ENCODE measurements around the gene MLNR. TPM values are rescaled to one million over a fixed set of nuclear protein-coding genes. Genes with fewer than 3 reads are reported as not detected.

MLNR gene
- total and polyA plus RNA-seq, 9 of the 15 experiments (the other 6 are each of a cell fraction or from before 2014, with no cell fraction given): not detected

- no peak overlapping the region for H3K4me3 ChIP-seq
- no peaks in the 10 kb centered on the region for H3K9me1 ChIP-seq (ENCODE audit: control insufficient read depth, insufficient read depth, low read length)
- no peak overlapping the region for H3K27ac ChIP-seq (ENCODE audit: extremely low read depth, low read depth, low read length)
- intact Hi-C loops (cut with micrococcal nuclease): no loop called here
- no peak overlapping the region for H3K9ac ChIP-seq (ENCODE audit: insufficient read depth in 1 of 2, low read depth in 2 of 2, low read length in 2 of 2)
- 34% methylated on average over 6 of the region's 6 CpGs for WGBS (ENCODE audit: insufficient coverage, low coverage, missing lambda C conversion rate)
- no peaks in the 10 kb centered on the region for H3K36me3 ChIP-seq (ENCODE audit: control insufficient read depth, insufficient read depth, low read length)
- FAIRE-seq (no peak), ATAC-seq (no peak), DNase-seq (ENCODE audit: extremely low read depth in 1 of 4, low spot score in 3 of 4) (no peak)
- no peak overlapping the region for H3K4me2 ChIP-seq (ENCODE audit: insufficient read depth, low read length)
- no peak overlapping the region for H2AFZ ChIP-seq (ENCODE audit: low read depth, low read length)
- H3K4me1 ChIP-seq (replicated peaks in 1 of 2; ENCODE audit: control insufficient read depth in 2 of 2, insufficient read depth in 2 of 2, low read length in 2 of 2): peaks cover 3 to 12% of the 10 kb centered on the region in 2 experiments; a peak in 3 of 5 replicates
- CTCF ChIA-PET (ENCODE audit: low intra/inter-chr PET ratio): no interaction called here
- in situ Hi-C loops (cut with MboI): no loop called here
- POLR2A ChIA-PET: interaction anchor here (0.9 kb wide), 1 partner anchor 12 kb away, joined by 3 read pairs; no protein-coding TSS in a partner anchor
- BruUV-seq (replicated peaks): no TSS peak
- H3K9me3 ChIP-seq (replicated peaks; ENCODE audit: control insufficient read depth, insufficient read depth, low read depth, low read length): no peaks in the 10 kb centered on the region
- no peaks in the 10 kb centered on the region for H4K20me1 ChIP-seq (replicated peaks; ENCODE audit: control insufficient read depth, insufficient read depth, low read length)
- H3K79me2 ChIP-seq (ENCODE audit: control insufficient read depth, insufficient read depth, low read length): no peaks in the 10 kb centered on the region
- peaks cover 0 to 7% of the 10 kb centered on the region in 2 experiments; a peak in 2 of 5 replicates for H3K27me3 ChIP-seq (ENCODE audit: control insufficient read depth in 2 of 2, insufficient read depth in 2 of 2, low read length in 2 of 2)
- TF ChIP-seq ZFPM2 (CRISPR knock-in tag; IDR thresholded peaks at IDR 0.05): no peak
- no peak for TF ChIP-seq PML (IDR thresholded peaks at IDR 0.05; ENCODE audit: low read length)
- TF ChIP-seq ZZZ3 (IDR thresholded peaks at IDR 0.05): no peak
- TF ChIP-seq YBX1 (IDR thresholded peaks at IDR 0.05): no peak
- no peak for TF ChIP-seq SLC30A9 (CRISPR knock-in tag; IDR thresholded peaks at IDR 0.05)
- TF ChIP-seq ATF1 (CRISPR knock-in tag; IDR thresholded peaks at IDR 0.05): no peak
- no peak for TF ChIP-seq ATF1 (tag; IDR thresholded peaks at IDR 0.05)
- no peak for TF ChIP-seq ARID2 (IDR thresholded peaks at IDR 0.05)
- TF ChIP-seq NONO (IDR thresholded peaks at IDR 0.05; ENCODE audit: low read depth in 2 of 2, low read length in 1 of 2): no peak
- TF ChIP-seq, protein P1, sequence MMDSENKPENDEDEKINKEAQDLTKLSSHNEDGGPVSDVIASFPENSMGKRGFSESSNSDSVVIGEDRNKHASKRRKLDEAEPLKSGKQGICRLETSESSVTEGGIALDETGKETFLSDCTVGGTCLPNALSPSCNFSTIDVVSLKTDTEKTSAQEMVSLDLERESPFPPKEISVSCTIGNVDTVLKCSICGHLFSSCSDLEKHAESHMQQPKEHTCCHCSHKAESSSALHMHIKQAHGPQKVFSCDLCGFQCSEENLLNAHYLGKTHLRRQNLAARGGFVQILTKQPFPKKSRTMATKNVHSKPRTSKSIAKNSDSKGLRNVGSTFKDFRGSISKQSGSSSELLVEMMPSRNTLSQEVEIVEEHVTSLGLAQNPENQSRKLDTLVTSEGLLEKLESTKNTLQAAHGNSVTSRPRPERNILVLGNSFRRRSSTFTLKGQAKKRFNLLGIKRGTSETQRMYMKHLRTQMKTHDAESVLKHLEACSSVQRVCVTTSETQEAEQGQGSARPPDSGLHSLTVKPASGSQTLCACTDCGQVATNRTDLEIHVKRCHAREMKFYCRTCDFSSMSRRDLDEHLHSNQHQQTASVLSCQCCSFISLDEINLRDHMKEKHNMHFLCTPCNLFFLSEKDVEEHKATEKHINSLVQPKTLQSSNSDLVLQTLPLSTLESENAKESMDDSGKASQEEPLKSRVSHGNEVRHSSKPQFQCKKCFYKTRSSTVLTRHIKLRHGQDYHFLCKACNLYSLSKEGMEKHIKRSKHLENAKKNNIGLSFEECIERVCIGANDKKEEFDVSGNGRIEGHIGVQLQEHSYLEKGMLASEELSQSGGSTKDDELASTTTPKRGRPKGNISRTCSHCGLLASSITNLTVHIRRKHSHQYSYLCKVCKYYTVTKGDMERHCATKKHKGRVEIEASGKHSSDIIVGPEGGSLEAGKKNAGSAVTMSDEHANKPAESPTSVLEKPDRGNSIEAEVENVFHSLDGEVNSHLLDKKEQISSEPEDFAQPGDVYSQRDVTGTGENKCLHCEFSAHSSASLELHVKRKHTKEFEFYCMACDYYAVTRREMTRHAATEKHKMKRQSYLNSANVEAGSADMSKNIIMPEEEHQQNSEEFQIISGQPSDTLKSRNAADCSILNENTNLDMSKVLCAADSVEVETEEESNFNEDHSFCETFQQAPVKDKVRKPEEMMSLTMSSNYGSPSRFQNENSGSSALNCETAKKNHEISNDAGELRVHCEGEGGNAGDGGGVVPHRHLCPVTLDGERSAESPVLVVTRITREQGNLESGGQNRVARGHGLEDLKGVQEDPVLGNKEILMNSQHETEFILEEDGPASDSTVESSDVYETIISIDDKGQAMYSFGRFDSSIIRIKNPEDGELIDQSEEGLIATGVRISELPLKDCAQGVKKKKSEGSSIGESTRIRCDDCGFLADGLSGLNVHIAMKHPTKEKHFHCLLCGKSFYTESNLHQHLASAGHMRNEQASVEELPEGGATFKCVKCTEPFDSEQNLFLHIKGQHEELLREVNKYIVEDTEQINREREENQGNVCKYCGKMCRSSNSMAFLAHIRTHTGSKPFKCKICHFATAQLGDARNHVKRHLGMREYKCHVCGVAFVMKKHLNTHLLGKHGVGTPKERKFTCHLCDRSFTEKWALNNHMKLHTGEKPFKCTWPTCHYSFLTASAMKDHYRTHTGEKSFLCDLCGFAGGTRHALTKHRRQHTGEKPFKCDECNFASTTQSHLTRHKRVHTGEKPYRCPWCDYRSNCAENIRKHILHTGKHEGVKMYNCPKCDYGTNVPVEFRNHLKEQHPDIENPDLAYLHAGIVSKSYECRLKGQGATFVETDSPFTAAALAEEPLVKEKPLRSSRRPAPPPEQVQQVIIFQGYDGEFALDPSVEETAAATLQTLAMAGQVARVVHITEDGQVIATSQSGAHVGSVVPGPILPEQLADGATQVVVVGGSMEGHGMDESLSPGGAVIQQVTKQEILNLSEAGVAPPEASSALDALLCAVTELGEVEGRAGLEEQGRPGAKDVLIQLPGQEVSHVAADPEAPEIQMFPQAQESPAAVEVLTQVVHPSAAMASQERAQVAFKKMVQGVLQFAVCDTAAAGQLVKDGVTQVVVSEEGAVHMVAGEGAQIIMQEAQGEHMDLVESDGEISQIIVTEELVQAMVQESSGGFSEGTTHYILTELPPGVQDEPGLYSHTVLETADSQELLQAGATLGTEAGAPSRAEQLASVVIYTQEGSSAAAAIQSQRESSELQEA (IDR thresholded peaks at IDR 0.05; ENCODE audit: low read depth): no peak
- no peak for TF ChIP-seq SAFB2 (IDR thresholded peaks at IDR 0.05; ENCODE audit: borderline replicate concordance, low read depth, low read length, severe bottlenecking)
- TF ChIP-seq THRAP3 (IDR thresholded peaks at IDR 0.05; ENCODE audit: borderline replicate concordance): no peak
- no peak for TF ChIP-seq SRSF1 (IDR thresholded peaks at IDR 0.05; ENCODE audit: low read depth, low read length)
- TF ChIP-seq KDM5B (IDR thresholded peaks at IDR 0.05; ENCODE audit: insufficient replicate concordance, low read depth, low read length): no peak
- TF ChIP-seq E2F6 (IDR thresholded peaks at IDR 0.05; ENCODE audit: borderline replicate concordance in 1 of 2, extremely low read depth in 1 of 2, insufficient read depth in 1 of 2, insufficient read length in 1 of 2, low read depth in 1 of 2, low read length in 1 of 2, poor library complexity in 1 of 2, severe bottlenecking in 1 of 2): no peak
Measured at GRCh38 chr13:49216334-49216733, 3.8 kb upstream of the MLNR start.
